Right atrium auricular region (tissue), 2 donors: Measurements from ENCODE around the gene GDE1. TPM values are rescaled to one million over a fixed set of nuclear protein-coding genes. Genes with fewer than 3 reads are reported as not detected.

Experiments
- DNase-seq: peaks from one replicate; pipeline ENCODE4 v3.0.0-alpha.2; 2019; ENCODE audit warnings: low spot score
- H3K27ac ChIP-seq, 2 donors: fragments of 200-600 bp; sonication (generic); 1 replicate in 1 of 2; 2 replicates in 1 of 2; pipeline ENCODE4 v1.5.1; 2016 to 2019
- H3K27me3 ChIP-seq, 2 donors: fragments of 200-600 bp; sonication (generic); one replicate each; pipeline versions ENCODE4 v1.5.1 to v1.6.0; 2017 to 2019
- H3K36me3 ChIP-seq: fragments of 200-600 bp; sonication (generic); one replicate; pipeline ENCODE4 v1.5.1; 2016
- H3K4me1 ChIP-seq, 2 donors: fragments of 200-600 bp; sonication (generic); one replicate each; pipeline versions ENCODE4 v1.5.1 to v1.6.0; 2017 to 2019
- H3K4me3 ChIP-seq, 2 donors: fragments of 200-600 bp; sonication (generic); 1 replicate in 1 of 2; 2 replicates in 1 of 2; pipeline ENCODE4 v1.5.1; 2017 to 2019; ENCODE audit warnings: mild to moderate bottlenecking in 1 of 2, moderate library complexity in 1 of 2
- H3K9me3 ChIP-seq, 2 donors: fragments of 200-600 bp; sonication (generic); one replicate each; pipeline ENCODE4 v1.5.1; 2019
- CTCF ChIP-seq, 2 donors: fragments of 200-600 bp; sonication (generic); IDR thresholded peaks; one replicate each; pipeline ENCODE4 v1.5.1; 2019; ENCODE audit warnings: antibody characterized with exemption in 2 of 2
- total RNA-seq, 2 donors: library from RNA; depleted of rRNA; stranded (reverse); fragments of >200 nt; gene quantifications; one replicate each; pipeline ENCODE4 v1.1.0, GENCODE V29; 2016

Gene GDE1
- total RNA-seq, 2 donors from 2014 or later = 68.7 to 89.9 TPM

DNA sequence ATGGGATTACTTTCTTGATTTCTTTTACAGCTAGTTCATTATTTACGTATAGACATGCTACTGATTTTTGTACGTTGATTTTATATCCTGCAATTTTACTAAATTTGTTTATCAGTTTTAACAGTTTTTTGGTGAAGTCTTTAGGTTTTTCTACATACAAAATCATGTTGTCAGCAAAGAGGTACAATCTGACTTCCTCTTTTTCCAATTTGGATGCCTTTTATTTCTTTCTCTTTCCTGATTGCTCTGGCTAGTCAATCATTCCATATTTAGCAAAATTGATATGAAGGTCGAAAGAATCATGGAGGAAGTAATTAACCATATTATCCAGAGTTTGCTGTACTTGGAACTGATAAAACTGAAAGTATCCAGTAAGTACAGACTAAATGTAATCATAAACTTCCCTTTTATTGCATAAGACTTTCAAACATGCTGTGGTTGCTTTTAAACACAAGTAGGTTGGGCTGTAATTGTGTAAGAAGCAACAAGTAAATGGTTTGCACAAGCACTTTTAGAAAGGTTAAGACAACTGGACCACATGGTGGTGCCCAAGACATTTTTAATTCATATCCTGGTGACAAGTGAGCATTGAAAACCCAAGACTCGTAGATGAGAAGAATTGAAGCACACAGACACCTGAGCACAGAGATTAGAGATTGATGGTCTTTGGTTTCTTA is 8.4 kb downstream of the GDE1 start:
- H3K36me3 ChIP-seq = peaks cover 25% of the 10 kb centered on the region
- H3K27ac ChIP-seq = no peak overlapping the region
- no peak for DNase-seq
- TF ChIP-seq CTCF (IDR thresholded peaks at IDR 0.05) = no peak
- no peak overlapping the region for H3K4me3 ChIP-seq
- peaks cover 0 to 6% of the 10 kb centered on the region in 2 donors for H3K4me1 ChIP-seq
- H3K27me3 ChIP-seq = no peaks in the 10 kb centered on the region
- no peaks in the 10 kb centered on the region for H3K9me3 ChIP-seq

GRCh38 chr16:19512297-19512696 is 9.6 kb downstream of the GDE1 start:
- peaks cover 25% of the 10 kb centered on the region for H3K36me3 ChIP-seq
- H3K4me3 ChIP-seq = no peak overlapping the region
- H3K27me3 ChIP-seq = no peaks in the 10 kb centered on the region
- no peak for DNase-seq
- no peak for TF ChIP-seq CTCF (IDR thresholded peaks at IDR 0.05)
- peaks cover 0 to 6% of the 10 kb centered on the region in 2 donors for H3K4me1 ChIP-seq
- H3K27ac ChIP-seq = no peak overlapping the region
- no peaks in the 10 kb centered on the region for H3K9me3 ChIP-seq

- TF ChIP-seq CTCF (IDR thresholded peaks at IDR 0.05) = no peak
- H3K27me3 ChIP-seq = no peaks in the 10 kb centered on the region
- no peak overlapping the region for H3K4me3 ChIP-seq
- H3K36me3 ChIP-seq = peaks cover 28% of the 10 kb centered on the region
- no peak overlapping the region for H3K27ac ChIP-seq
- H3K4me1 ChIP-seq = peaks cover 0 to 11% of the 10 kb centered on the region in 2 donors
- DNase-seq = no peak
- H3K9me3 ChIP-seq = no peaks in the 10 kb centered on the region
These were observed 14.0 kb downstream of the GDE1 start for GRCh38 chr16:19507867-19508266.

GRCh38 chr16:19506965-19507364 is 14.9 kb downstream of the GDE1 start:
- Histone ChIP-seq H3K4me3 (no peak overlapping the region), H3K27ac (no peak overlapping the region), H3K27me3 (no peaks in the 10 kb centered on the region), H3K4me1 (peaks cover 0 to 11% of the 10 kb centered on the region in 2 donors), H3K9me3 (no peaks in the 10 kb centered on the region), H3K36me3 (peaks cover 37% of the 10 kb centered on the region)
- no peak for DNase-seq
- no peak for TF ChIP-seq CTCF (IDR thresholded peaks at IDR 0.05)

- Histone ChIP-seq H3K4me1 (peaks cover 0 to 11% of the 10 kb centered on the region in 2 donors), H3K36me3 (peaks cover 49% of the 10 kb centered on the region), H3K27me3 (no peaks in the 10 kb centered on the region), H3K4me3 (no peak overlapping the region), H3K9me3 (no peaks in the 10 kb centered on the region), H3K27ac (no peak overlapping the region)
- TF ChIP-seq CTCF (IDR thresholded peaks at IDR 0.05) = no peak
- no peak for DNase-seq
These were observed 16.1 kb downstream of the GDE1 start for GRCh38 chr16:19505600-19506303.
